RWPE1 (cell line): ENCODE measurements around the gene CADM2.
A peak's percentile ranks its signal among the peaks of the same experiment; 100 is the strongest.

Experiments
- CTCF ChIA-PET: fragments of 350-600 bp; sonication (Branson Sonifier 250); formaldehyde crosslinking; extraction: SDS; loops from one replicate; lab custom pipeline; 2021; lab: Yijun Ruan, JAX
- POLR2A ChIA-PET: fragments of 400-600 bp; formaldehyde crosslinking; extraction: SDS; loops from one replicate; lab custom pipeline; 2020; ENCODE audit warnings: antibody characterized with exemption; ENCODE audit not compliant: low non-redundant PET; lab: Yijun Ruan, JAX
- DNase-seq: peaks from one replicate; pipeline ENCODE4 v3.0.0; 2012; ENCODE audit warnings: low spot score
- H3K27ac ChIP-seq: fragments of 450-650 bp; 2 replicates; pipeline ENCODE4 v1.5.1; 2017
- CTCF ChIP-seq: fragments of 450-650 bp; conservative IDR thresholded peaks from 2 replicates; pipeline ENCODE4 v1.5.1; 2017; ENCODE audit warnings: low read depth, mild to moderate bottlenecking

Gene CADM2

GRCh38 chr3:85667744-85668143 lies 709.0 kb downstream of the CADM2 start:
- no peak for DNase-seq
- ChIA-PET CTCF (no interaction called here), POLR2A (no interaction called here)
- no peak for TF ChIP-seq CTCF
- no peak overlapping the region for H3K27ac ChIP-seq

- H3K27ac ChIP-seq = no peak overlapping the region
- ChIA-PET CTCF (no interaction called here), POLR2A (no interaction called here)
- no peak for TF ChIP-seq CTCF
- no peak for DNase-seq
These were observed 711.9 kb downstream of the CADM2 start for GRCh38 chr3:85670634-85671205.

- DNase-seq = no peak
- ChIA-PET POLR2A (no interaction called here), CTCF (no interaction called here)
- no peak overlapping the region for H3K27ac ChIP-seq
- TF ChIP-seq CTCF = no peak
These were observed 714.0 kb downstream of the CADM2 start for GRCh38 chr3:85672761-85673160.

GRCh38 chr3:85678713-85679112 lies 719.9 kb downstream of the CADM2 start:
- no peak overlapping the region for H3K27ac ChIP-seq
- ChIA-PET CTCF (interaction anchor here (0.6 kb wide), 1 partner anchor 1375 kb away, joined by 3 read pairs; no protein-coding TSS in a partner anchor), POLR2A (no interaction called here)
- TF ChIP-seq CTCF = no peak
- DNase-seq = peak; percentile 3

- TF ChIP-seq CTCF = no peak
- CTCF ChIA-PET = no interaction called here
These were observed 723.1 kb downstream of the CADM2 start for GRCh38 chr3:85681906-85682305.

GRCh38 chr3:85691196-85691595 lies 732.4 kb downstream of the CADM2 start:
- H3K27ac ChIP-seq = no peak overlapping the region
- POLR2A ChIA-PET = no interaction called here
- no peak for TF ChIP-seq CTCF
- CTCF ChIA-PET = no interaction called here
- no peak for DNase-seq

More at GRCh38 chr3:85681906-85682305, 723.1 kb downstream of the CADM2 start:
- H3K27ac ChIP-seq = no peak overlapping the region
- DNase-seq = no peak
- POLR2A ChIA-PET = no interaction called here
